ENCODE measurements around the gene NUP214. TPM values are rescaled to one million over a fixed set of nuclear protein-coding genes. Genes with fewer than 3 reads are reported as not detected.
"Not testable (repeated sequence)": the region's sequence is repeated elsewhere in the genome, so short reads cannot be mapped to it uniquely, and the experiment has no call there.

NUP214 gene
- total and polyA plus RNA-seq, 7 experiments from 2014 or later = 18.2 to 116 (median 80.5) TPM

- H3K27ac ChIP-seq (ENCODE audit: low read depth, low read length) = no peak overlapping the region
- no peak for ATAC-seq
- DNase-seq = no peak
- no peaks in the 10 kb centered on the region for H3K4me1 ChIP-seq (ENCODE audit: control insufficient read depth in 2 of 2, insufficient read depth in 2 of 2, low read length in 2 of 2)
- POLR2A ChIA-PET = no interaction called here
- H3K27me3 Mint-ChIP-seq = peaks cover 0 to 3% (median 0%) of the 10 kb centered on the region in 5 donors
- H3K9me3 Mint-ChIP-seq = no peaks in the 10 kb centered on the region
- no peaks in the 10 kb centered on the region for H3K36me3 ChIP-seq (ENCODE audit: control insufficient read depth in 2 of 3, insufficient read depth in 3 of 3, low read length in 3 of 3)
- H3K27ac Mint-ChIP-seq = no peak overlapping the region
- peaks cover 0 to 2% (median 0%) of the 10 kb centered on the region in 7 donors for H3K4me1 Mint-ChIP-seq
- intact Hi-C loops (cut with micrococcal nuclease) = no loop called here
- CTCF ChIA-PET = interaction anchor here (0.6 kb wide), 1 partner anchor 47 kb away, joined by 4 read pairs; no protein-coding TSS in a partner anchor
- H3K9me3 ChIP-seq (ENCODE audit: control insufficient read depth in 2 of 3, low read length in 3 of 3) = no peaks in the 10 kb centered on the region
- no peak overlapping the region for H3K4me3 ChIP-seq (ENCODE audit: low read length)
- no peak overlapping the region for H3K4me3 Mint-ChIP-seq
- no peaks in the 10 kb centered on the region for H3K36me3 Mint-ChIP-seq
- no peaks in the 10 kb centered on the region for H3K27me3 ChIP-seq (ENCODE audit: control insufficient read depth in 2 of 2, insufficient read depth in 2 of 2, low read length in 2 of 2)
Measured at GRCh38 chr9:131111186-131111853, 14.1 kb upstream of the NUP214 start.

DNA sequence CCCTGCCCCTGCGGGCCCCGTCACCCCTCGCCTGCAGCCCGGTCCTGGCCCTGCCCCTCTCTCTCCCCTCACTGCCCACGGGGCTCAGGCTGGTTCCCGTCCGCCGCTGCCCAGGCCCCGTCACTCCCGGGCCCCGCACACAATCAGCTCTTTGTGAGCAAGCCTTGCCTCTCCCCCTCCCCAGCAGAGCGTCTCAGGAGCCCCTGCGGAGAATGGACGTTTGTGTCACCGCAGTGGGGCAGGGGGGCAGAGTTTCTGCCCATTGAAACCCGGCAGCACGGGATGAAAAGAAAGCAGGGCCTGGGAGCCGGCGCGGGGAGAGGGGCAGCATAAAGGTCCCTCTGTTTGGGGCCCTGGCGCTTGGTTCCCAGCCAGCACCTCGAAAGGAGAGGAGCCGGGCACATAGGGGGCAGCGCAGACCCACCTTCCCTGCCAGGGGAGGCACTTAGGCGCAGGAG is 13.5 kb upstream of the NUP214 start:
- no peak overlapping the region for H3K27ac Mint-ChIP-seq

DNA sequence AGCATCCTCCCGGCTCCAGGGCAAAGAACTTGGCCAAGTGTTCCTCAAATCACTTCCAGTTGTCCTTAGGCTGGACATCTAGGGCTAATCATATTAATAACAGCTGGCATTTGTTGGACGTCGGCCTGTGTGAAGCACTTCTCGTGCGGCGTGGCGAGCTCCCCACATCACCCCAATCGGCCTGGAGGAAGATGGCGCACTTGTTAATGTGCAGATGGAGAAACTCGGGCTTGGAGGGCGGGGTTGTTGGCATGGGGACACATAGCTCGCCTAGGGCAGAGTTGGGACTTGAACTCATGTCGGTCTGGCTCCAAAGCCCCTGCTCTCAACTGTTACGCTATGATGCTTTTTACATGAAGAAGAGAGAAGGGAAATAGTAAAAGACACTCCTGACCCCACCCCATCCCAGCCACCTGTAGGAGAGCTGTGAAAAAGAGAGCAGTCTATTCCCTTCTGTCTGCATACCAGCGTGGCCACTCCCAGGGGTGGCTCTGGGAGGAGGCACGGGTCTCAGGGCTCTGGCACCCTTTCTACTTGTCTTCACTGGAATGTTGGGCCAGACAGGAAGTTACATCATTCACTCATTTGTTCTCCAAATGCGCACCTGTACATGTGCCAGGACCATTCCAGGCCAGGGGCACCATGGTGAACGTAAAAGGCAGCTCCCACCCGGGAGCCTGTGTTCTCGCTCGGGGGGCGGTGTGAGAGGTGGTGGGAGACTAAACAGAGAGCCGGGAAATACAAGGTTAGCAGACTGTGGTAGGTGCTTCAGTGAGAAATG is 12.8 kb upstream of the NUP214 start:
- Histone ChIP-seq H3K27ac (ENCODE audit: low read depth, low read length) (no peak overlapping the region), H3K4me1 (ENCODE audit: control insufficient read depth in 2 of 2, insufficient read depth in 2 of 2, low read length in 2 of 2) (no peaks in the 10 kb centered on the region), H3K4me3 (ENCODE audit: low read length) (no peak overlapping the region), H3K9me3 (ENCODE audit: control insufficient read depth in 2 of 3, low read length in 3 of 3) (no peaks in the 10 kb centered on the region), H3K36me3 (ENCODE audit: control insufficient read depth in 2 of 3, insufficient read depth in 3 of 3, low read length in 3 of 3) (no peaks in the 10 kb centered on the region), H3K27me3 (ENCODE audit: control insufficient read depth in 2 of 2, insufficient read depth in 2 of 2, low read length in 2 of 2) (no peaks in the 10 kb centered on the region)
- ChIA-PET POLR2A (no interaction called here), CTCF (no interaction called here)
- Mint-ChIP-seq H3K4me3 (no peak overlapping the region), H3K4me1 (peaks cover 0 to 2% (median 0%) of the 10 kb centered on the region in 7 donors), H3K27me3 (peaks cover 0 to 3% (median 0%) of the 10 kb centered on the region in 5 donors), H3K9me3 (no peaks in the 10 kb centered on the region), H3K27ac (no peak overlapping the region), H3K36me3 (no peaks in the 10 kb centered on the region)
- no peak for DNase-seq
- intact Hi-C loops (cut with micrococcal nuclease) = no loop called here
- ATAC-seq = no peak

More for the DNA sequence above, 13.5 kb upstream of the NUP214 start:
- H3K36me3 ChIP-seq (ENCODE audit: control insufficient read depth in 2 of 3, insufficient read depth in 3 of 3, low read length in 3 of 3) = no peaks in the 10 kb centered on the region
- H3K4me3 ChIP-seq (ENCODE audit: low read length) = no peak overlapping the region
- Mint-ChIP-seq H3K4me1 (peaks cover 0 to 2% (median 0%) of the 10 kb centered on the region in 7 donors), H3K4me3 (no peak overlapping the region), H3K36me3 (no peaks in the 10 kb centered on the region), H3K27me3 (peaks cover 0 to 3% (median 0%) of the 10 kb centered on the region in 5 donors), H3K9me3 (no peaks in the 10 kb centered on the region)
- DNase-seq (no peak), ATAC-seq (no peak)
- H3K9me3 ChIP-seq (ENCODE audit: control insufficient read depth in 2 of 3, low read length in 3 of 3) = no peaks in the 10 kb centered on the region
- ChIA-PET CTCF (no interaction called here), POLR2A (no interaction called here)
- intact Hi-C loops (cut with micrococcal nuclease) = no loop called here
- H3K27ac ChIP-seq (ENCODE audit: low read depth, low read length) = no peak overlapping the region
- no peaks in the 10 kb centered on the region for H3K4me1 ChIP-seq (ENCODE audit: control insufficient read depth in 2 of 2, insufficient read depth in 2 of 2, low read length in 2 of 2)
- H3K27me3 ChIP-seq (ENCODE audit: control insufficient read depth in 2 of 2, insufficient read depth in 2 of 2, low read length in 2 of 2) = no peaks in the 10 kb centered on the region

DNA sequence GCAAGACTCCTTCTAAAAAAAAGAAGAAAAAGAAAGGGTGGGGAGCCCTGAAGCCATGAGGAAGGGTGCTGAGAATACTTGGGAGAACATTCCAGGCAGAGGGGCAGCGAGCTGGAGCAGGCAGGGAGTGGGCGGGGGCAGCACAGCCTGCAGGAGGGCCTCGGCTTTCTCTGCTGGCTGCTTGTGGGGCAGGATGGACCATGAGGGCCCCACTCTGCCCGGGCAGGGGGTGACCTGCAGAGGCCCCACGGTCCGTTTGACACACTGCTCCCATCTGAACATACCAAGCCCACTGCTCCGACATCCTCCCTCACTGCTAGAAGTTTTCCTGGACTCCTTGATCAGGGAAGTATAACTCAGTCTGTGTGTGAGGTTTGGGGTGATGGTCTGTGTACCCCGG is 11.7 kb upstream of the NUP214 start:
- no peak overlapping the region for H3K27ac ChIP-seq (ENCODE audit: low read depth, low read length)
- no peaks in the 10 kb centered on the region for H3K27me3 ChIP-seq (ENCODE audit: control insufficient read depth in 2 of 2, insufficient read depth in 2 of 2, low read length in 2 of 2)
- intact Hi-C loops (cut with micrococcal nuclease) = no loop called here
- DNase-seq (no peak), ATAC-seq (no peak)
- Mint-ChIP-seq H3K4me3 (no peak overlapping the region), H3K36me3 (no peaks in the 10 kb centered on the region), H3K4me1 (peaks cover 0 to 2% (median 0%) of the 10 kb centered on the region in 7 donors), H3K27ac (no peak overlapping the region), H3K27me3 (peaks cover 0 to 4% (median 0%) of the 10 kb centered on the region in 5 donors), H3K9me3 (no peaks in the 10 kb centered on the region)
- ChIA-PET CTCF (no interaction called here), POLR2A (interaction anchor here (0.6 kb wide), 1 partner anchor 1023 kb away, joined by 3 read pairs; no protein-coding TSS in a partner anchor)
- no peaks in the 10 kb centered on the region for H3K4me1 ChIP-seq (ENCODE audit: control insufficient read depth in 2 of 2, insufficient read depth in 2 of 2, low read length in 2 of 2)
- no peaks in the 10 kb centered on the region for H3K36me3 ChIP-seq (ENCODE audit: control insufficient read depth in 2 of 3, insufficient read depth in 3 of 3, low read length in 3 of 3)
- H3K9me3 ChIP-seq (ENCODE audit: control insufficient read depth in 2 of 3, low read length in 3 of 3) = no peaks in the 10 kb centered on the region
- H3K4me3 ChIP-seq (ENCODE audit: low read length) = no peak overlapping the region

DNA sequence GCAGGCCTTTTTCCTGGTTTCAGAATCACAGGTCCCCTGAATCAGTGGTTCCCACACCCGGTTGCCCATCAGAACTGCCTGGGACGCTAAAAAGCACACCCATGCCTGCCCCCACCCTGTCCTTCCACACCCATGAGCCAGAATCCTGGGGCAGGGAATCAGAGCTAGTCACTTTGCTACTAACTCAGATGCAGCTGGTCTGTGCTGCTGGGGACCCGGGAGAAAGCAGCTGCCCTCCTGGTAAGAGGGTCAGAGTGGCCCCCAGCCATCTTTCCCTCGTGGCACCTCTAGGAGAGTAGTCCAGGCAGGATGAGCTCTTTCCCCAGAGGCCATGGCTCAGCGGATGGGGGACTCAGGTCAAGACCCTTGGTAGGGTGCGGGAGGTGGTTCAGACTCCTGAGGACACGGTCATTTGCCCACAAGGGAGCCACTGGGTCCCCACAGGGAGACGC is 11.3 kb upstream of the NUP214 start:
- Mint-ChIP-seq H3K9me3 (no peaks in the 10 kb centered on the region), H3K4me1 (peaks cover 0 to 2% (median 0%) of the 10 kb centered on the region in 7 donors), H3K4me3 (no peak overlapping the region), H3K27me3 (peaks cover 0 to 7% (median 0%) of the 10 kb centered on the region in 5 donors), H3K27ac (no peak overlapping the region), H3K36me3 (no peaks in the 10 kb centered on the region)
- Histone ChIP-seq H3K4me3 (ENCODE audit: low read length) (no peak overlapping the region), H3K36me3 (ENCODE audit: control insufficient read depth in 2 of 3, insufficient read depth in 3 of 3, low read length in 3 of 3) (no peaks in the 10 kb centered on the region), H3K4me1 (ENCODE audit: control insufficient read depth in 2 of 2, insufficient read depth in 2 of 2, low read length in 2 of 2) (no peaks in the 10 kb centered on the region), H3K27me3 (ENCODE audit: control insufficient read depth in 2 of 2, insufficient read depth in 2 of 2, low read length in 2 of 2) (no peaks in the 10 kb centered on the region), H3K27ac (ENCODE audit: low read depth, low read length) (no peak overlapping the region), H3K9me3 (ENCODE audit: control insufficient read depth in 2 of 3, low read length in 3 of 3) (no peaks in the 10 kb centered on the region)
- CTCF ChIA-PET = no interaction called here
- intact Hi-C loops (cut with micrococcal nuclease) = no loop called here
- POLR2A ChIA-PET = interaction anchor here (0.6 kb wide), 1 partner anchor 1023 kb away, joined by 3 read pairs; no protein-coding TSS in a partner anchor
- DNase-seq (no peak), ATAC-seq (no peak)

- H3K4me3 ChIP-seq (ENCODE audit: low read length); CTCF ChIA-PET; H3K27ac ChIP-seq (ENCODE audit: low read depth, low read length); H3K4me1 ChIP-seq (ENCODE audit: control insufficient read depth in 2 of 2, insufficient read depth in 2 of 2, low read length in 2 of 2); H3K36me3 ChIP-seq (ENCODE audit: control insufficient read depth in 2 of 3, insufficient read depth in 3 of 3, low read length in 3 of 3); H3K36me3 Mint-ChIP-seq; H3K9me3 ChIP-seq (ENCODE audit: control insufficient read depth in 2 of 3, low read length in 3 of 3); H3K4me3 Mint-ChIP-seq; POLR2A ChIA-PET; intact Hi-C loops (cut with micrococcal nuclease); ATAC-seq; H3K27me3 Mint-ChIP-seq; H3K9me3 Mint-ChIP-seq; H3K4me1 Mint-ChIP-seq; DNase-seq; H3K27me3 ChIP-seq (ENCODE audit: control insufficient read depth in 2 of 2, insufficient read depth in 2 of 2, low read length in 2 of 2): not testable (repeated sequence)
- peak overlapping the region in 1 of 9 donors; percentile 51 for H3K27ac Mint-ChIP-seq
Measured at GRCh38 chr9:131115360-131115742, 10.0 kb upstream of the NUP214 start.
